GM10266 (cell line): ENCODE results near the gene PLAU.
"Not testable (repeated sequence)": the region's sequence is repeated elsewhere in the genome, so short reads cannot be mapped to it uniquely, and the experiment has no call there.

ENCODE experiments used
- DNase-seq: peaks from one replicate; pipeline ENCODE4 v3.0.0; 2012; ENCODE audit errors: extremely low spot score
- CTCF ChIP-seq: IDR thresholded peaks from 2 replicates; pipeline ENCODE4 v1.5.1; 2012; ENCODE audit warnings: mild to moderate bottlenecking, low read depth; ENCODE audit not compliant: control insufficient read depth, insufficient read depth; ENCODE audit errors: missing control alignments

The PLAU gene

GRCh38 chr10:73916761-73917470 lies 6.0 kb downstream of the PLAU start:
- no peak for DNase-seq

GRCh38 chr10:73917566-73918305 lies 6.8 kb downstream of the PLAU start:
- DNase-seq = no peak
- TF ChIP-seq CTCF = no peak

More at GRCh38 chr10:73916761-73917470, 6.0 kb downstream of the PLAU start:
- TF ChIP-seq CTCF = no peak

GRCh38 chr10:73919481-73919880 lies 8.5 kb downstream of the PLAU start:
- DNase-seq = not testable (repeated sequence)

- TF ChIP-seq CTCF = no peak
- DNase-seq = no peak
These were observed 9.2 kb downstream of the PLAU start for GRCh38 chr10:73920089-73920488.

- TF ChIP-seq CTCF = no peak
- peak; percentile 56 for DNase-seq
These were observed 11.3 kb downstream of the PLAU start for GRCh38 chr10:73922007-73922863.

GRCh38 chr10:73922864-73923133 lies 11.9 kb downstream of the PLAU start:
- no peak for DNase-seq
- no peak for TF ChIP-seq CTCF

GRCh38 chr10:73923935-73924598 lies 13.1 kb downstream of the PLAU start:
- no peak for TF ChIP-seq CTCF
- no peak for DNase-seq
